ENCODE results near the gene ST3GAL3.

The ST3GAL3 gene

DNA sequence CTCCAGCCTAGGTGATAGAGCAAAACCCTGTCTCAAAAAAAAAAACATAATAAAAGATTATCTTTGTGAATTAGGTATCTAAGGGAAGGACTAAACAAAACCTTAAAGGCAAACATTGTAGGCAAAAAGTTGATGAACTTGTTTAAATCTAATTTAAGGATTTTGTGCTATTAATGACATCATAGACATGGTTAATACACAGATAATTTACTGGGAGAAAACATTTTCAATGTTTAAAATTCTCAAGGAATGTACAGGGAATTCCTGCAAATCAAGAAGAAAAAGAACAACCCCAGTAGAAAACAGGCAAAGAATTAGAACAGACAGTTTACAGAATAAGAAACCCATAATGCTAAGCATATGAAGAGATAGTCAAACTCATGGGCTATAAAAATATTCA, 47.6 kb downstream of the ST3GAL3 start:
- no peak for TF ChIP-seq EZH2 (IDR thresholded peaks at IDR 0.05; ENCODE audit: borderline replicate concordance, low read depth, low read length, severe bottlenecking)
- TF ChIP-seq, protein P1, sequence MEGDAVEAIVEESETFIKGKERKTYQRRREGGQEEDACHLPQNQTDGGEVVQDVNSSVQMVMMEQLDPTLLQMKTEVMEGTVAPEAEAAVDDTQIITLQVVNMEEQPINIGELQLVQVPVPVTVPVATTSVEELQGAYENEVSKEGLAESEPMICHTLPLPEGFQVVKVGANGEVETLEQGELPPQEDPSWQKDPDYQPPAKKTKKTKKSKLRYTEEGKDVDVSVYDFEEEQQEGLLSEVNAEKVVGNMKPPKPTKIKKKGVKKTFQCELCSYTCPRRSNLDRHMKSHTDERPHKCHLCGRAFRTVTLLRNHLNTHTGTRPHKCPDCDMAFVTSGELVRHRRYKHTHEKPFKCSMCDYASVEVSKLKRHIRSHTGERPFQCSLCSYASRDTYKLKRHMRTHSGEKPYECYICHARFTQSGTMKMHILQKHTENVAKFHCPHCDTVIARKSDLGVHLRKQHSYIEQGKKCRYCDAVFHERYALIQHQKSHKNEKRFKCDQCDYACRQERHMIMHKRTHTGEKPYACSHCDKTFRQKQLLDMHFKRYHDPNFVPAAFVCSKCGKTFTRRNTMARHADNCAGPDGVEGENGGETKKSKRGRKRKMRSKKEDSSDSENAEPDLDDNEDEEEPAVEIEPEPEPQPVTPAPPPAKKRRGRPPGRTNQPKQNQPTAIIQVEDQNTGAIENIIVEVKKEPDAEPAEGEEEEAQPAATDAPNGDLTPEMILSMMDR (IDR thresholded peaks at IDR 0.05; ENCODE audit: borderline replicate concordance, extremely low read depth, low read length, poor library complexity, severe bottlenecking), result no peak
- DNase-seq (no peak), ATAC-seq (ENCODE audit: insufficient read depth, low read depth) (no peak)
- no peaks in the 10 kb centered on the region for H3K79me2 ChIP-seq (ENCODE audit: insufficient read depth, low read length)
- H4K20me1 ChIP-seq (ENCODE audit: insufficient read depth, low read length), result no peaks in the 10 kb centered on the region
- H3K9ac ChIP-seq (ENCODE audit: low read depth, low read length), result no peak overlapping the region
- no peak overlapping the region for H3K4me2 ChIP-seq (ENCODE audit: insufficient read depth, low read length)
- no peak overlapping the region for H3K27ac ChIP-seq (ENCODE audit: low read length)
- H3K4me1 ChIP-seq (ENCODE audit: insufficient read depth, low read length), result no peaks in the 10 kb centered on the region
- no peaks in the 10 kb centered on the region for H3K36me3 ChIP-seq (ENCODE audit: insufficient read depth, low read length)
- no peaks in the 10 kb centered on the region for H3K9me3 ChIP-seq (ENCODE audit: insufficient read depth, low read length, severe bottlenecking)
- no peaks in the 10 kb centered on the region for H3K27me3 ChIP-seq (ENCODE audit: insufficient read depth, low read length, poor library complexity)
- no peak overlapping the region for H2AFZ ChIP-seq (ENCODE audit: low read depth, low read length)
- H3K4me3 ChIP-seq (ENCODE audit: low read depth in 1 of 2, low read length in 2 of 2), result no peak overlapping the region

DNA sequence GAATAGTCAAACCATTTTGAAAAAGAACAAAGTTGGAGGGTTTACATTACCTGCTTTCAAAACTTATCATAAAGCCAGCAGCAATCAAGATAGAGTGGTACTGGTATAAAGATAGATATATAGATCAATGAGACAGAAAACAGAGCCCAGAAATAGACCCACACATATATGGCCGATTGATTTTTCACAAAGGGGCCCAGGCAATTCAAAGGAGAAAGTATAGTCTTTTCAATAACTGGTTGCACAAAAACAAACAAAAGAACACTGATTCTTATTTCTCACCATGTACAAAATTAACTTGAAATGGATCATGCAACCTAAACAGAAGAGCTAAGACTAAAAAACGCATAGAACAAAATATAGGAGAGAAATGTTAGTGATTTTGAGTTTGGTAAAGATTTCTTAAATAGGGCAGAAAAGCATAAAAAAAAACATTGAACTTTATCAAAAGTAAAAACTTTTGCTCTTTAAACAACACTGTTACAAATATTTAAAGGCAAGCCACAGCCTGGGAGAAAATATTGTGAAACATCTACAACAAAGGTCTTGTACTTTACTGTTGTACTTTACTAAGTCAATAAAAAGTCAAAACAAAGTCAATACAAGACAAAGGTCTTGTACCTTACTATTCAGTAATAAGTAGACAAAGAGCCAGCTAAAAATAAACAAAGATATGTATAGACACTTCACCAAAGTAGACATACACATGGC, 50.2 kb downstream of the ST3GAL3 start:
- H3K9ac ChIP-seq (ENCODE audit: low read depth, low read length), result no peak overlapping the region
- no peak overlapping the region for H3K4me2 ChIP-seq (ENCODE audit: insufficient read depth, low read length)
- no peaks in the 10 kb centered on the region; the same call in 1 of the 2 replicates for H4K20me1 ChIP-seq (ENCODE audit: insufficient read depth, low read length)
- no peaks in the 10 kb centered on the region for H3K27me3 ChIP-seq (ENCODE audit: insufficient read depth, low read length, poor library complexity)
- H3K4me3 ChIP-seq (ENCODE audit: low read depth in 1 of 2, low read length in 2 of 2), result no peak overlapping the region
- no peak overlapping the region for H3K27ac ChIP-seq (ENCODE audit: low read length)
- DNase-seq (no peak), ATAC-seq (ENCODE audit: insufficient read depth, low read depth) (no peak)
- no peaks in the 10 kb centered on the region for H3K79me2 ChIP-seq (ENCODE audit: insufficient read depth, low read length)
- H3K9me3 ChIP-seq (ENCODE audit: insufficient read depth, low read length, severe bottlenecking), result no peaks in the 10 kb centered on the region
- no peaks in the 10 kb centered on the region for H3K4me1 ChIP-seq (ENCODE audit: insufficient read depth, low read length)
- no peaks in the 10 kb centered on the region for H3K36me3 ChIP-seq (ENCODE audit: insufficient read depth, low read length)
- TF ChIP-seq, protein P1 (IDR thresholded peaks at IDR 0.05; ENCODE audit: borderline replicate concordance, extremely low read depth, low read length, poor library complexity, severe bottlenecking), result no peak
- no peak for TF ChIP-seq EZH2 (IDR thresholded peaks at IDR 0.05; ENCODE audit: borderline replicate concordance, low read depth, low read length, severe bottlenecking)
- H2AFZ ChIP-seq (ENCODE audit: low read depth, low read length), result no peak overlapping the region

DNA sequence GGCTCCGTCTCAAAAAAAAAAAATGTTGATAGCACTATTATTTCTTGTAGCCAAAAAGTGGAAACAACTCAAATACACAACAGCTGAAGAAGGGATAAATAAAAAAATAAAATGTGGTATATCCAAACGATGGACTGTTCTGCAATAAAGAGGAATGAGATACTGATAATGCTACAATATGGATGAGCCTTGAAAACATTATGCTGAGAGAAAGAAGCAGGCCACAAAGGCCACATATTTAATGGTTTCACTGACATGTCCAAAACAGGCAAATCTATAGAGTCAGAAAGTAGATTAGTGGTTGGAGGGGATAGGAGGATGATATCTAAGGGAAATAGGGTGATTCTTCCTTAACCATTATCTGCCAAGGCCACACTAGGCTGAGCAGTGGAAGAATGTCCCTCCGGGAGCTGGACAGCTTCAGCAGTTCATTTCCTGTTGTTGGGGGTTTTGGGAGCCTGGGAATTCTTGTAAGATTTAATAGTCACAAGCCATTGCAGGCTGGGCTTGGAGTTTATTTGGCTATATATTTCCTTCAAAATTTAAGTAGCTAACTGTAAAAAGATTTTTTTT, 53.5 kb downstream of the ST3GAL3 start:
- ATAC-seq (ENCODE audit: insufficient read depth, low read depth), result no peak
- Histone ChIP-seq H3K27me3 (ENCODE audit: insufficient read depth, low read length, poor library complexity) (no peaks in the 10 kb centered on the region), H3K4me2 (ENCODE audit: insufficient read depth, low read length) (no peak overlapping the region)

More for the DNA sequence above, 53.5 kb downstream of the ST3GAL3 start:
- 0 out of 2 replicates have a peak, but pooled peaks cover 3% of the 10 kb centered on the region for H3K79me2 ChIP-seq (ENCODE audit: insufficient read depth, low read length)
- H3K9me3 ChIP-seq (ENCODE audit: insufficient read depth, low read length, severe bottlenecking), result no peaks in the 10 kb centered on the region
- no peak overlapping the region for H3K4me3 ChIP-seq (ENCODE audit: low read depth in 1 of 2, low read length in 2 of 2)
- no peaks in the 10 kb centered on the region for H3K4me1 ChIP-seq (ENCODE audit: insufficient read depth, low read length)
- no peak overlapping the region for H3K9ac ChIP-seq (ENCODE audit: low read depth, low read length)
- DNase-seq, result no peak
- H2AFZ ChIP-seq (ENCODE audit: low read depth, low read length), result no peak overlapping the region
- TF ChIP-seq, protein P1 (IDR thresholded peaks at IDR 0.05; ENCODE audit: borderline replicate concordance, extremely low read depth, low read length, poor library complexity, severe bottlenecking), result no peak
- TF ChIP-seq EZH2 (IDR thresholded peaks at IDR 0.05; ENCODE audit: borderline replicate concordance, low read depth, low read length, severe bottlenecking), result no peak
- no peaks in the 10 kb centered on the region for H3K36me3 ChIP-seq (ENCODE audit: insufficient read depth, low read length)
- H4K20me1 ChIP-seq (ENCODE audit: insufficient read depth, low read length), result peaks cover 3% of the 10 kb centered on the region; the same call in 1 of the 2 replicates
- no peak overlapping the region for H3K27ac ChIP-seq (ENCODE audit: low read length)

All from DND-41 (cell line).